C4-2B (cell line): ENCODE measurements around the gene CAPN11.

ENCODE experiments used
- H3K27ac ChIP-seq: fragments of 450-650 bp; 2 replicates; pipeline ENCODE4 v1.5.1; 2017
- CTCF ChIP-seq: fragments of 450-650 bp; conservative IDR thresholded peaks from 2 replicates; pipeline ENCODE4 v1.5.1; 2017; ENCODE audit warnings: mild to moderate bottlenecking
- ZFX ChIP-seq: fragments of 450-650 bp; IDR thresholded peaks from 2 replicates; pipeline ENCODE4 v1.6.1; 2017

Gene CAPN11

GRCh38 chr6:44171899-44172546 lies 13.4 kb downstream of the CAPN11 start:
- no peak for TF ChIP-seq CTCF
- no peak for TF ChIP-seq ZFX
- no peak overlapping the region for H3K27ac ChIP-seq

- TF ChIP-seq CTCF (peak; percentile 96), ZFX (no peak)
- no peak overlapping the region for H3K27ac ChIP-seq
These were observed 14.3 kb downstream of the CAPN11 start for GRCh38 chr6:44172731-44173500.

- TF ChIP-seq ZFX, result no peak
These were observed 17.6 kb downstream of the CAPN11 start for GRCh38 chr6:44176130-44176761.

DNA sequence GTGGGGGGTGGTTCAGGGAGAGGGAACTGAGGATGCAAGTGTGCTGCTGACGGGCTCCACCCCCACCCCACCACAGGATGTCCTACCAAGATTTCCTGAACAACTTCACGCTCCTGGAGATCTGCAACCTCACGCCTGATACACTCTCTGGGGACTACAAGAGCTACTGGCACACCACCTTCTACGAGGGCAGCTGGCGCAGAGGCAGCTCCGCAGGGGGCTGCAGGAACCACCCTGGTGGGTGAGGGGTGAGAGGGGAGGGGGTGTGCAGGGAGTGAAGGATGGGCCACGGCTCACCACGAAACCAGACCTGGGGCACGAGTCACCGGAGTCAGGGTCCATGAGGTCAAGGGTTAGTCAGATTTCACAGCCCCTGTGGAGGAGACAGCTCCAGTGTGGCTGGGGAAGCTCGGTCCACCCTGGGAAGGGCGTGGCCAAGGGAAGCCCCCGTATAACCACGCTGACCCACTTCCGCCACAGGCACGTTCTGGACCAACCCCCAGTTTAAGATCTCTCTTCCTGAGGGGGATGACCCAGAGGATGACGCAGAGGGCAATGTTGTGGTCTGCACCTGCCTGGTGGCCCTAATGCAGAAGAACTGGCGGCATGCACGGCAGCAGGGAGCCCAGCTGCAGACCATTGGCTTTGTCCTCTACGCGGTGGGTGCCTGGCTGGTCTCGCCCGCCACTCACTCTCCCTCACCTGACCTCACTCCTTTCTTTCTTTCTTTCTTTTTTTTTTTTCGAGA lies 18.3 kb downstream of the CAPN11 start:
- TF ChIP-seq CTCF, result no peak
- TF ChIP-seq ZFX, result no peak
- no peak overlapping the region for H3K27ac ChIP-seq

More at GRCh38 chr6:44176130-44176761, 17.6 kb downstream of the CAPN11 start:
- no peak overlapping the region for H3K27ac ChIP-seq

GRCh38 chr6:44177691-44178423 lies 19.2 kb downstream of the CAPN11 start:
- TF ChIP-seq CTCF, result no peak
- no peak overlapping the region for H3K27ac ChIP-seq

DNA sequence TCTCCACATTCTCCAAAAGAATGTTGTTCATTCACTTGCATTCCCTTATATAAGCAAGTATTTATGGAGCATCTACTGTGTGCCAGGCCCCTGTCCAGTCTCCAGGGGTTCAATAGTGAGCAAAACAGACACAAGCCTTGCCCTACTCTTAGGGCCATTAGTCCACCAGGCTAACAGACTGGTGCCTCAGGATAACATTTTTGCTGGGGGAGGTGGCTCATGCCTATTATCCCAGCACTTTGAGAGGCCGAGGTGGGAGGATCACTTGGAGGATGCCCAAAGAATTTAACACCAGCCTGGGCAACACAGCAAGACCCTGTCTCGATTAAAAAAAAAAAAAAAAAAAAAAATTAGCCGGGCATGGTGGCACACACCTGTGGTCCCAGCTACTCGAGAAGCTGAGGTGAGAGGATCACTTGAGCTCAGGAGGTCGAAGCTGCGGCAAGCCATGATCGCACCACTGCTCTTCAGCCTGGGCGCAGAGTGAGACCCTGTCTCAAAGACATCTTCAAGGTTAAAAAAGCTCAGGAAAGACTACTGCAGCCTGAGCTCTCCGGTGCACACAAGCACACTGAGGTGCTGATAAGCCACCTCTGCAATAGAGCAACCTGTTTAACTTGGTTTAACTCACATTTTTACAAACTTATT lies 19.9 kb downstream of the CAPN11 start:
- TF ChIP-seq CTCF, result no peak
- no peak for TF ChIP-seq ZFX
- H3K27ac ChIP-seq, result no peak overlapping the region

- no peak overlapping the region for H3K27ac ChIP-seq
- TF ChIP-seq ZFX (no peak), CTCF (no peak)
These were observed 20.5 kb downstream of the CAPN11 start for GRCh38 chr6:44179072-44179536.
